ENCODE results near the gene AVPR2.

The AVPR2 gene

GRCh38 chrX:153876112-153876491 lies 28.4 kb upstream of the AVPR2 start:
- DNase-seq (ENCODE audit: low spot score): peak; percentile 36
- in situ Hi-C loops (cut with MboI; ENCODE audit: low pct_unique_long_range_greater_than_20kb, low sequenced_read_pairs, unreplicated experiment): no loop called here
- no peak for TF ChIP-seq CTCF (IDR thresholded peaks at IDR 0.05; ENCODE audit: extremely low read depth, insufficient read depth, missing control alignments)

GRCh38 chrX:153877571-153878261 lies 26.8 kb upstream of the AVPR2 start:
- in situ Hi-C loops (cut with MboI; ENCODE audit: low pct_unique_long_range_greater_than_20kb, low sequenced_read_pairs, unreplicated experiment): no loop called here
- TF ChIP-seq CTCF (IDR thresholded peaks at IDR 0.05; ENCODE audit: extremely low read depth, insufficient read depth, missing control alignments): no peak
- DNase-seq (ENCODE audit: low spot score): peak; percentile 19

- DNase-seq (ENCODE audit: low spot score): no peak
- in situ Hi-C loops (cut with MboI; ENCODE audit: low pct_unique_long_range_greater_than_20kb, low sequenced_read_pairs, unreplicated experiment): no loop called here
- no peak for TF ChIP-seq CTCF (IDR thresholded peaks at IDR 0.05; ENCODE audit: extremely low read depth, insufficient read depth, missing control alignments)
These were observed 26.1 kb upstream of the AVPR2 start for GRCh38 chrX:153878345-153878744.

GRCh38 chrX:153878969-153879653 lies 25.4 kb upstream of the AVPR2 start:
- in situ Hi-C loops (cut with MboI; ENCODE audit: low pct_unique_long_range_greater_than_20kb, low sequenced_read_pairs, unreplicated experiment): no loop called here
- no peak for DNase-seq (ENCODE audit: low spot score)
- TF ChIP-seq CTCF (IDR thresholded peaks at IDR 0.05; ENCODE audit: extremely low read depth, insufficient read depth, missing control alignments): no peak

- no peak for TF ChIP-seq CTCF (IDR thresholded peaks at IDR 0.05; ENCODE audit: extremely low read depth, insufficient read depth, missing control alignments)
- DNase-seq (ENCODE audit: low spot score): no peak
- in situ Hi-C loops (cut with MboI; ENCODE audit: low pct_unique_long_range_greater_than_20kb, low sequenced_read_pairs, unreplicated experiment): no loop called here
These were observed 24.6 kb upstream of the AVPR2 start for GRCh38 chrX:153879741-153880439.

- DNase-seq (ENCODE audit: low spot score): no peak
- no peak for TF ChIP-seq CTCF (IDR thresholded peaks at IDR 0.05; ENCODE audit: extremely low read depth, insufficient read depth, missing control alignments)
- in situ Hi-C loops (cut with MboI; ENCODE audit: low pct_unique_long_range_greater_than_20kb, low sequenced_read_pairs, unreplicated experiment): no loop called here
These were observed 24.0 kb upstream of the AVPR2 start for GRCh38 chrX:153880440-153880815.

All from GM13977 (cell line).